Measurements from ENCODE around the gene LMBR1.

GRCh38 chr7:156638443-156639077 lies 254.4 kb downstream of the LMBR1 start:
- TF ChIP-seq CTCF (IDR thresholded peaks at IDR 0.05; ENCODE audit: poor library complexity) = no peak
- no peak for TF ChIP-seq EZH2 (IDR thresholded peaks at IDR 0.05; ENCODE audit: borderline replicate concordance)
- TF ChIP-seq EZH2phosphoT487 (IDR thresholded peaks at IDR 0.05; ENCODE audit: low read depth, severe bottlenecking, unreplicated experiment) = no peak
